OCI-LY7 (cell line): ENCODE measurements around the gene GDF11. TPM values are rescaled to one million over a fixed set of nuclear protein-coding genes. Genes with fewer than 3 reads are reported as not detected.

Experiments used
- BruUV-seq: library from RNA; stranded (reverse); fragments of 400-500 nt; replicated peaks from 2 replicates; lab custom pipeline; 2021; lab: Mats Ljungman, UMichigan
- CTCF ChIA-PET: fragments of 300-600 bp; sonication (Branson Sonifier 250); formaldehyde crosslinking; loops from one replicate; lab custom pipeline; 2022; ENCODE audit warnings: antibody characterized with exemption; ENCODE audit not compliant: unreplicated experiment; lab: Charles Lee
- POLR2A ChIA-PET: fragments of 300-600 bp; sonication (Branson Sonifier 250); formaldehyde crosslinking; loops from one replicate; lab custom pipeline; 2022; ENCODE audit warnings: antibody characterized with exemption; lab: Charles Lee
- DNase-seq: peaks from one replicate; pipeline ENCODE4 v3.0.0-alpha.2; 2015; ENCODE audit warnings: low spot score
- H2AFZ ChIP-seq: fragments of 200-600 bp; sonication (generic), shearing (Covaris generic); 2 replicates; pipeline ENCODE4 v1.6.1; 2014; ENCODE audit warnings: mild to moderate bottlenecking, antibody characterized with exemption, low read length, moderate library complexity
- H3K27ac ChIP-seq: fragments of 200-600 bp; sonication (generic); 2 replicates; pipeline ENCODE4 v1.5.1; 2014; ENCODE audit warnings: mixed run types, low read depth, mild to moderate bottlenecking, moderate library complexity, low read length, inconsistent platforms; ENCODE audit not compliant: poor library complexity, severe bottlenecking
- H3K36me3 ChIP-seq: fragments of 200-600 bp; sonication (generic); 2 replicates; pipeline ENCODE4 v1.6.1; 2014; ENCODE audit warnings: mild to moderate bottlenecking, antibody characterized with exemption, low read length, moderate library complexity, mixed read lengths; ENCODE audit not compliant: insufficient read depth
- H3K4me1 ChIP-seq: fragments of 200-600 bp; sonication (generic); 2 replicates; pipeline ENCODE4 v1.5.1; 2014; ENCODE audit warnings: mild to moderate bottlenecking, low read length; ENCODE audit not compliant: insufficient read depth, poor library complexity, severe bottlenecking
- H3K4me2 ChIP-seq: fragments of 200-600 bp; sonication (generic); 2 replicates; pipeline ENCODE4 v1.6.1; 2014; ENCODE audit warnings: mild to moderate bottlenecking, low read length
- H3K4me3 ChIP-seq: fragments of 200-600 bp; sonication (generic); 2 replicates; pipeline ENCODE4 v1.5.1; 2014; ENCODE audit warnings: mild to moderate bottlenecking, low read depth, low read length; ENCODE audit not compliant: poor library complexity, severe bottlenecking
- H3K79me2 ChIP-seq: fragments of 200-600 bp; sonication (generic); 2 replicates; pipeline ENCODE4 v1.6.1; 2016; ENCODE audit warnings: low read depth, mild to moderate bottlenecking, low read length, moderate library complexity, mixed read lengths; ENCODE audit not compliant: insufficient read depth
- H3K9me2 ChIP-seq: fragments of 200-600 bp; sonication (generic); 2 replicates; pipeline ENCODE4 v1.6.1; 2016; ENCODE audit warnings: mild to moderate bottlenecking, low read length, mixed read lengths; ENCODE audit not compliant: insufficient read depth
- H3K9me3 ChIP-seq: fragments of 200-600 bp; sonication (generic); 2 replicates; pipeline ENCODE4 v1.6.1; 2014; ENCODE audit warnings: mild to moderate bottlenecking, mixed run types, low read length, mixed read lengths
- H4K20me1 ChIP-seq: fragments of 200-600 bp; sonication (generic); 2 replicates; pipeline ENCODE4 v1.6.1; 2014; ENCODE audit warnings: mild to moderate bottlenecking, antibody characterized with exemption, low read length, moderate library complexity, mixed read lengths; ENCODE audit not compliant: insufficient read depth
- EZH2phosphoT487 ChIP-seq: fragments of 200-600 bp; sonication (generic); IDR thresholded peaks from 2 replicates; pipeline ENCODE4 v1.6.1; 2018; ENCODE audit warnings: low read depth, borderline replicate concordance, mild to moderate bottlenecking, mixed run types, antibody characterized with exemption, low read length, moderate library complexity, mixed read lengths
- intact Hi-C: fragments of 100-400 bp; cut with micrococcal nuclease; formaldehyde crosslinking; loops from one replicate; pipeline ENCODE4 v1.10.0; 2022; ENCODE audit not compliant: unreplicated experiment
- total RNA-seq, 2 experiments: library from RNA; depleted of rRNA in 1 of 2; stranded (reverse); fragments of >200 nt in 1 of 2; shearing (Covaris generic) in 1 of 2; gene quantifications; 2 replicates each; pipeline ENCODE4 v1.2.3, GENCODE V29; 2014 to 2022
- TF ChIP-seq, protein P1 (sequence below): fragments of 200-600 bp; sonication (generic); conservative IDR thresholded peaks from 2 replicates; pipeline ENCODE4 v1.5.1; 2014; ENCODE audit warnings: mild to moderate bottlenecking, antibody characterized with exemption, low read length, moderate library complexity, mixed read lengths

GDF11 gene
- total RNA-seq, 2 experiments from 2014 or later, result 5.2 to 19.9 TPM

- H2AFZ ChIP-seq, result no peak overlapping the region
- intact Hi-C loops, result no loop called here
- peaks cover 29% of the 10 kb centered on the region for H3K4me1 ChIP-seq
- H3K4me3 ChIP-seq, result no peak overlapping the region
- H3K27ac ChIP-seq, result no peak overlapping the region
- H3K9me2 ChIP-seq, result no peaks in the 10 kb centered on the region
- H3K4me2 ChIP-seq, result no peak overlapping the region
- BruUV-seq, result no TSS peak
- H3K36me3 ChIP-seq, result peaks cover 2% of the 10 kb centered on the region; the same call in 1 of the 2 replicates
- H3K9me3 ChIP-seq, result no peaks in the 10 kb centered on the region
- ChIA-PET CTCF (no interaction called here), POLR2A (no interaction called here)
- no peak for TF ChIP-seq EZH2phosphoT487
- TF ChIP-seq, protein P1, sequence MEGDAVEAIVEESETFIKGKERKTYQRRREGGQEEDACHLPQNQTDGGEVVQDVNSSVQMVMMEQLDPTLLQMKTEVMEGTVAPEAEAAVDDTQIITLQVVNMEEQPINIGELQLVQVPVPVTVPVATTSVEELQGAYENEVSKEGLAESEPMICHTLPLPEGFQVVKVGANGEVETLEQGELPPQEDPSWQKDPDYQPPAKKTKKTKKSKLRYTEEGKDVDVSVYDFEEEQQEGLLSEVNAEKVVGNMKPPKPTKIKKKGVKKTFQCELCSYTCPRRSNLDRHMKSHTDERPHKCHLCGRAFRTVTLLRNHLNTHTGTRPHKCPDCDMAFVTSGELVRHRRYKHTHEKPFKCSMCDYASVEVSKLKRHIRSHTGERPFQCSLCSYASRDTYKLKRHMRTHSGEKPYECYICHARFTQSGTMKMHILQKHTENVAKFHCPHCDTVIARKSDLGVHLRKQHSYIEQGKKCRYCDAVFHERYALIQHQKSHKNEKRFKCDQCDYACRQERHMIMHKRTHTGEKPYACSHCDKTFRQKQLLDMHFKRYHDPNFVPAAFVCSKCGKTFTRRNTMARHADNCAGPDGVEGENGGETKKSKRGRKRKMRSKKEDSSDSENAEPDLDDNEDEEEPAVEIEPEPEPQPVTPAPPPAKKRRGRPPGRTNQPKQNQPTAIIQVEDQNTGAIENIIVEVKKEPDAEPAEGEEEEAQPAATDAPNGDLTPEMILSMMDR, result no peak
- peaks cover 16% of the 10 kb centered on the region; the same call in 1 of the 2 replicates for H3K79me2 ChIP-seq
- no peak for DNase-seq
- H4K20me1 ChIP-seq, result no peaks in the 10 kb centered on the region
Measured at GRCh38 chr12:55713721-55714120, 29.2 kb upstream of the GDF11 start.

DNA sequence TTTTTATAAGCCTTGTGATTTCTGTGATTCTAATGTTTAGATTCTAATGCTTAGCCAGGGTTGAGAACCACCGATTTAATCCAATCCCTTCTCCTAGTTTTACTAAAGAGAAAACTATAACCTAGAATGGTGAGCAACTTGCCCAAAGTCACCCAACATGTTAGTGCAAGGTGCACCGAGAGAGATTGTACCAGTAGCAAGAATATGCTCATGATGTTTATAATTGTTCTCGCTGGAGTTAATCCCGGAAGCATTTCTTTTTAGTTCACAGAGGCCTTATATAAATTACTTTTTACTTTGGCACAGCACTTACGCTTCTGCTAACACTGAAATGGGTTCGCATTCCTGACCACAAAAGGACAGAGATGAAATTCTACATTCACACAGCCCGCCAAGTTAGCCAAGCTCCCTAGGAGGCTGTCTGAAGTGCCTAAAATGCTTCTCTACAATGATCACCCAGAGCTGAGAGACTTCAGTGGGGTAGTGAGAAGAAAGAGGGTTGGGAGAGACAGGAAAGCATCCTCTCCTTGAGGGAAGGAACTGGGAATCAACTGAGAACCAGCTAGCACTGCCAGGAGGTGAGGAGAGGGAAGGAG, 27.7 kb upstream of the GDF11 start:
- intact Hi-C loops, result loop anchor here (5.0 kb wide), 1 partner anchor 43 kb away; no protein-coding TSS in a partner anchor
- POLR2A ChIA-PET, result interaction anchor here (0.7 to 2.7 kb wide), 9 partner anchors 9 to 103 kb away, joined by 3 to 14 read pairs (median 6); partner anchors contain the start of genes CD63 and ORMDL2
- Histone ChIP-seq H3K9me2 (no peaks in the 10 kb centered on the region), H3K9me3 (no peaks in the 10 kb centered on the region), H2AFZ (peak overlapping the region; percentile 66), H4K20me1 (no peaks in the 10 kb centered on the region), H3K4me3 (peak overlapping the region; percentile 77), H3K4me1 (peaks cover 28% of the 10 kb centered on the region), H3K4me2 (peak overlapping the region; percentile 92), H3K36me3 (peaks cover 17% of the 10 kb centered on the region), H3K27ac (peak overlapping the region; percentile 81), H3K79me2 (peaks cover 16% of the 10 kb centered on the region; the same call in 1 of the 2 replicates)
- DNase-seq, result no peak
- no peak for TF ChIP-seq EZH2phosphoT487
- TF ChIP-seq, protein P1, result no peak
- BruUV-seq, result TSS peak; percentile 98
- CTCF ChIA-PET, result interaction anchor here (1.0 to 1.4 kb wide), 4 partner anchors 9 to 42 kb away, joined by 3 to 8 read pairs (median 5); no protein-coding TSS in a partner anchor
